IPS-20b (cell line): ENCODE data around the gene SPOPL.
"Not testable (repeated sequence)": the region's sequence is repeated elsewhere in the genome, so short reads cannot be mapped to it uniquely, and the experiment has no call there.

Source experiments
- H3K27ac ChIP-seq: one replicate; pipeline ENCODE4 v1.5.1; 2013; ENCODE audit warnings: low read length
- H3K27me3 ChIP-seq: 2 replicates; pipeline ENCODE4 v1.6.1; 2013; ENCODE audit warnings: mild to moderate bottlenecking, low read length, inconsistent platforms; ENCODE audit not compliant: insufficient read depth
- H3K36me3 ChIP-seq: 2 replicates; pipeline ENCODE4 v1.6.1; 2013; ENCODE audit warnings: low read depth, mild to moderate bottlenecking, inconsistent platforms, low read length, moderate library complexity; ENCODE audit not compliant: insufficient read depth
- H3K4me1 ChIP-seq: 2 replicates; pipeline ENCODE4 v1.6.1; 2013; ENCODE audit warnings: mild to moderate bottlenecking, control low read depth, inconsistent platforms, low read length, moderate library complexity; ENCODE audit not compliant: insufficient read depth
- H3K4me3 ChIP-seq: 2 replicates; pipeline ENCODE4 v1.5.1; 2013; ENCODE audit warnings: mild to moderate bottlenecking, low read length, inconsistent platforms
- H3K9ac ChIP-seq: 2 replicates; pipeline ENCODE4 v1.6.1; 2013; ENCODE audit warnings: low read depth, mild to moderate bottlenecking, inconsistent platforms, low read length, moderate library complexity
- H3K9me3 ChIP-seq: 2 replicates; pipeline ENCODE4 v1.6.1; 2013; ENCODE audit warnings: mild to moderate bottlenecking, low read depth, low read length, inconsistent platforms; ENCODE audit not compliant: insufficient read depth

Gene SPOPL

GRCh38 chr2:138536302-138536701 is 34.7 kb downstream of the SPOPL start:
- Histone ChIP-seq H3K4me1 (peaks cover 33% of the 10 kb centered on the region), H3K4me3 (no peak overlapping the region), H3K9ac (no peak overlapping the region), H3K27me3 (no peaks in the 10 kb centered on the region), H3K36me3 (0 out of 2 replicates have a peak, but pooled peaks cover 4% of the 10 kb centered on the region), H3K9me3 (peaks cover 9% of the 10 kb centered on the region), H3K27ac (no peak overlapping the region)

GRCh38 chr2:138536740-138537139 is 35.2 kb downstream of the SPOPL start:
- 0 out of 2 replicates have a peak, but pooled peaks cover 4% of the 10 kb centered on the region for H3K36me3 ChIP-seq
- H3K9me3 ChIP-seq, result peaks cover 9% of the 10 kb centered on the region

GRCh38 chr2:138537170-138537915 is 35.8 kb downstream of the SPOPL start:
- Histone ChIP-seq H3K4me1 (peaks cover 25% of the 10 kb centered on the region; the same call in 1 of the 2 replicates), H3K9ac (no peak overlapping the region), H3K36me3 (0 out of 2 replicates have a peak, but pooled peaks cover 4% of the 10 kb centered on the region), H3K27ac (no peak overlapping the region), H3K9me3 (peaks cover 9% of the 10 kb centered on the region), H3K4me3 (peak overlapping the region; percentile 3; the same call in 1 of the 2 replicates), H3K27me3 (no peaks in the 10 kb centered on the region)

More at GRCh38 chr2:138536740-138537139, 35.2 kb downstream of the SPOPL start:
- Histone ChIP-seq H3K4me3 (peak overlapping the region; percentile 3; the same call in 1 of the 2 replicates), H3K4me1 (peaks cover 30% of the 10 kb centered on the region), H3K27ac (no peak overlapping the region), H3K27me3 (no peaks in the 10 kb centered on the region), H3K9ac (no peak overlapping the region)

GRCh38 chr2:138544206-138544605 is 42.6 kb downstream of the SPOPL start:
- H3K4me3 ChIP-seq, H3K27ac ChIP-seq: not testable (repeated sequence)

GRCh38 chr2:138548796-138549195 is 47.2 kb downstream of the SPOPL start:
- Histone ChIP-seq H3K9ac (no peak overlapping the region), H3K9me3 (no peaks in the 10 kb centered on the region; the same call in 1 of the 2 replicates), H3K4me3 (no peak overlapping the region), H3K27me3 (no peaks in the 10 kb centered on the region), H3K4me1 (no peaks in the 10 kb centered on the region), H3K36me3 (peaks cover 24% of the 10 kb centered on the region), H3K27ac (no peak overlapping the region)

More at GRCh38 chr2:138544206-138544605, 42.6 kb downstream of the SPOPL start:
- H3K36me3 ChIP-seq, H3K4me1 ChIP-seq, H3K27me3 ChIP-seq, H3K9ac ChIP-seq, H3K9me3 ChIP-seq: not testable (repeated sequence)

- no peak overlapping the region for H3K27ac ChIP-seq
- H3K4me1 ChIP-seq, result no peaks in the 10 kb centered on the region
- H3K27me3 ChIP-seq, result no peaks in the 10 kb centered on the region
- H3K4me3 ChIP-seq, result no peak overlapping the region
- no peak overlapping the region for H3K9ac ChIP-seq
- peaks cover 29% of the 10 kb centered on the region for H3K36me3 ChIP-seq
- no peaks in the 10 kb centered on the region for H3K9me3 ChIP-seq
These were observed 48.6 kb downstream of the SPOPL start for GRCh38 chr2:138550172-138550571.

GRCh38 chr2:138550670-138551287 is 49.2 kb downstream of the SPOPL start:
- Histone ChIP-seq H3K9ac (no peak overlapping the region), H3K9me3 (no peaks in the 10 kb centered on the region), H3K4me3 (no peak overlapping the region), H3K4me1 (no peaks in the 10 kb centered on the region), H3K36me3 (peaks cover 29% of the 10 kb centered on the region), H3K27ac (no peak overlapping the region), H3K27me3 (no peaks in the 10 kb centered on the region)

- Histone ChIP-seq H3K9me3 (no peaks in the 10 kb centered on the region), H3K4me1 (no peaks in the 10 kb centered on the region), H3K27me3 (no peaks in the 10 kb centered on the region), H3K4me3 (no peak overlapping the region), H3K27ac (no peak overlapping the region), H3K36me3 (peaks cover 32% of the 10 kb centered on the region), H3K9ac (no peak overlapping the region)
These were observed 52.6 kb downstream of the SPOPL start for GRCh38 chr2:138554123-138554522.

GRCh38 chr2:138559641-138560040 is 58.1 kb downstream of the SPOPL start:
- no peaks in the 10 kb centered on the region for H3K4me1 ChIP-seq

GRCh38 chr2:138564586-138565229 is 63.1 kb downstream of the SPOPL start:
- no peak overlapping the region for H3K9ac ChIP-seq
- no peaks in the 10 kb centered on the region for H3K9me3 ChIP-seq
- no peak overlapping the region for H3K27ac ChIP-seq
- no peaks in the 10 kb centered on the region for H3K4me1 ChIP-seq
- peaks cover 55% of the 10 kb centered on the region for H3K36me3 ChIP-seq
- H3K27me3 ChIP-seq, result no peaks in the 10 kb centered on the region
- H3K4me3 ChIP-seq, result no peak overlapping the region

More at GRCh38 chr2:138559641-138560040, 58.1 kb downstream of the SPOPL start:
- Histone ChIP-seq H3K9ac (no peak overlapping the region), H3K27ac (no peak overlapping the region), H3K27me3 (no peaks in the 10 kb centered on the region), H3K9me3 (no peaks in the 10 kb centered on the region), H3K4me3 (no peak overlapping the region), H3K36me3 (peaks cover 43% of the 10 kb centered on the region)

- no peaks in the 10 kb centered on the region for H3K27me3 ChIP-seq
- H3K9ac ChIP-seq, result no peak overlapping the region
- H3K9me3 ChIP-seq, result no peaks in the 10 kb centered on the region
- no peak overlapping the region for H3K27ac ChIP-seq
- peaks cover 54% of the 10 kb centered on the region for H3K36me3 ChIP-seq
- H3K4me3 ChIP-seq, result no peak overlapping the region
- H3K4me1 ChIP-seq, result no peaks in the 10 kb centered on the region
These were observed 63.6 kb downstream of the SPOPL start for GRCh38 chr2:138565230-138565598.
